SK-N-SH (cell line): ENCODE results near the gene OPCML. TPM values are rescaled to one million over a fixed set of nuclear protein-coding genes. Genes with fewer than 3 reads are reported as not detected.

Source experiments
- CTCF ChIA-PET: fragments of 300-600, 350-600 bp; formaldehyde crosslinking; extraction: SDS; loops from one replicate; lab custom pipeline; 2021; lab: Yijun Ruan, JAX
- POLR2A ChIA-PET: fragments of 350-600 bp; sonication (Branson Sonifier 250); formaldehyde crosslinking; extraction: SDS; loops from one replicate; lab custom pipeline; 2020; ENCODE audit warnings: antibody characterized with exemption, inconsistent platforms; lab: Yijun Ruan, JAX
- DNase-seq: peaks from one replicate; pipeline ENCODE4 v3.0.0; 2012
- H2AFZ ChIP-seq: fragments of 200-600 bp; sonication (generic); 2 replicates; pipeline ENCODE4 v1.8.1; 2016; ENCODE audit warnings: antibody characterized with exemption, mild to moderate bottlenecking, low read depth
- H3F3A ChIP-seq: fragments of 200-600 bp; sonication (generic); replicated peaks from 2 replicates; pipeline ENCODE3; 2016; ENCODE audit warnings: antibody characterized with exemption, mild to moderate bottlenecking; ENCODE audit not compliant: insufficient read depth
- H3K27ac ChIP-seq, 2 experiments: fragments of 200-500 bp in 1 of 2; fragments of 200-600 bp in 1 of 2; sonication (Bioruptor generic) in 1 of 2; sonication (generic), shearing (Covaris generic) in 1 of 2; 2 replicates each; pipeline versions ENCODE4 v1.5.1 to v1.6.1; 2014 to 2016; ENCODE audit warnings: low read depth in 2 of 2, inconsistent platforms in 1 of 2, low read length in 1 of 2, mild to moderate bottlenecking in 1 of 2, mixed read lengths in 1 of 2
- H3K27me3 ChIP-seq: fragments of 200-600 bp; sonication (generic), shearing (Covaris generic); 2 replicates; pipeline ENCODE4 v1.6.1; 2016; ENCODE audit warnings: mixed run types; ENCODE audit not compliant: insufficient read depth
- H3K36me3 ChIP-seq, 2 experiments: fragments of 200-500 bp in 1 of 2; fragments of 200-600 bp in 1 of 2; sonication (Bioruptor generic) in 1 of 2; sonication (generic) in 1 of 2; replicated peaks in 1 of 2; 2 replicates each; pipeline versions ENCODE3 to v1.5.1; 2014 to 2016; ENCODE audit warnings: low read length in 1 of 2, mild to moderate bottlenecking in 1 of 2; ENCODE audit not compliant: insufficient read depth in 2 of 2, control insufficient read depth in 1 of 2
- H3K4me1 ChIP-seq, 2 experiments: fragments of 200-500 bp in 1 of 2; fragments of 200-600 bp in 1 of 2; sonication (Bioruptor generic) in 1 of 2; sonication (generic), shearing (Covaris generic) in 1 of 2; 2 replicates each; pipeline versions ENCODE4 v1.5.1 to v1.6.1; 2014 to 2016; ENCODE audit warnings: low read depth in 1 of 2, low read length in 1 of 2, mixed run types in 1 of 2; ENCODE audit not compliant: insufficient read depth in 2 of 2, control insufficient read depth in 1 of 2
- H3K4me2 ChIP-seq: fragments of 200-600 bp; sonication (generic), shearing (Covaris generic); 2 replicates; pipeline ENCODE4 v1.6.1; 2017; ENCODE audit warnings: mixed run types
- H3K4me3 ChIP-seq, 2 experiments: fragments of 200-500 bp in 1 of 2; fragments of 200-600 bp in 1 of 2; sonication (Bioruptor generic) in 1 of 2; sonication (generic), shearing (Covaris generic) in 1 of 2; 2 replicates each; pipeline versions ENCODE4 v1.5.1 to v1.8.1; 2014 to 2016; ENCODE audit warnings: low read depth in 2 of 2, inconsistent platforms in 1 of 2, low read length in 1 of 2, mild to moderate bottlenecking in 1 of 2, mixed read lengths in 1 of 2, moderate library complexity in 1 of 2
- H3K79me2 ChIP-seq: fragments of 200-600 bp; sonication (generic); 2 replicates; pipeline ENCODE4 v1.8.1; 2017; ENCODE audit warnings: mild to moderate bottlenecking; ENCODE audit not compliant: insufficient read depth
- H3K9ac ChIP-seq: fragments of 200-600 bp; sonication (generic); 2 replicates; pipeline ENCODE4 v1.6.1; 2017; ENCODE audit warnings: mixed run types
- H3K9me2 ChIP-seq: fragments of 200-600 bp; sonication (generic); 2 replicates; pipeline ENCODE4 v1.6.1; 2017; ENCODE audit warnings: mixed run types
- H3K9me3 ChIP-seq: fragments of 200-600 bp; sonication (generic); 2 replicates; pipeline ENCODE4 v1.6.1; 2017; ENCODE audit warnings: mixed run types, mild to moderate bottlenecking, moderate library complexity
- H4K20me1 ChIP-seq: fragments of 200-600 bp; sonication (generic); 2 replicates; pipeline ENCODE4 v1.6.1; 2017; ENCODE audit warnings: mild to moderate bottlenecking, mixed run types; ENCODE audit not compliant: insufficient read depth
- CHD2 ChIP-seq: fragments of 150-350 bp; IDR thresholded peaks from 2 replicates; pipeline ENCODE4 v1.6.1; 2018; ENCODE audit warnings: low read length; ENCODE audit not compliant: partially characterized antibody
- CTCF ChIP-seq: fragments of 200-600 bp; sonication (generic); IDR thresholded peaks from 2 replicates; pipeline ENCODE4 v1.6.1; 2017; ENCODE audit warnings: antibody characterized with exemption, mild to moderate bottlenecking, moderate library complexity
- ELF1 ChIP-seq: IDR thresholded peaks from 2 replicates; pipeline ENCODE4 v1.4.0; 2012
- EZH2phosphoT487 ChIP-seq: fragments of 200-600 bp; sonication (generic); IDR thresholded peaks from 2 replicates; pipeline ENCODE4 v1.6.1; 2017; ENCODE audit warnings: low read depth, mixed run types, mild to moderate bottlenecking, antibody characterized with exemption, moderate library complexity, borderline replicate concordance
- FOXM1 ChIP-seq: IDR thresholded peaks from 2 replicates; pipeline ENCODE4 v1.4.0; 2012; ENCODE audit warnings: low read depth, mild to moderate bottlenecking
- GABPA ChIP-seq: IDR thresholded peaks from 2 replicates; pipeline ENCODE4 v1.4.0; 2012; ENCODE audit warnings: low read depth, mild to moderate bottlenecking
- MXI1 ChIP-seq: IDR thresholded peaks from 2 replicates; pipeline ENCODE4 v1.6.1; 2012; ENCODE audit warnings: mild to moderate bottlenecking, low read depth, low read length, improper control_type of control experiment
- SIN3A ChIP-seq: IDR thresholded peaks from 2 replicates; pipeline ENCODE4 v1.6.1; 2012; ENCODE audit warnings: low read depth, mild to moderate bottlenecking, low read length, moderate library complexity, borderline replicate concordance
- SMC3 ChIP-seq: IDR thresholded peaks from 2 replicates; pipeline ENCODE4 v1.6.1; 2012; ENCODE audit warnings: low read depth, low read length, improper control_type of control experiment
- TAF1 ChIP-seq: IDR thresholded peaks from 2 replicates; pipeline ENCODE4 v1.6.1; 2012; ENCODE audit warnings: low read depth, mild to moderate bottlenecking, low read length, moderate library complexity, borderline replicate concordance
- USF1 ChIP-seq: IDR thresholded peaks from 2 replicates; pipeline ENCODE4 v1.4.0; 2012; ENCODE audit warnings: low read depth, borderline replicate concordance
- YY1 ChIP-seq: IDR thresholded peaks from 2 replicates; pipeline ENCODE4 v1.4.0; 2012; ENCODE audit warnings: low read depth, mild to moderate bottlenecking
- WGBS: methylation state at CpG from one replicate; pipeline ENCODE4 v1.1.6; 2017; ENCODE audit warnings: low lambda C conversion rate; 5-methylcytosine and 5-hydroxymethylcytosine counted together
- polyA plus RNA-seq, 3 experiments: library from polyadenylated mRNA; depleted of rRNA; stranded (reverse); fragments of >200 nt; gene quantifications; 2 replicates each; pipeline ENCODE4 v1.2.3, GENCODE V29; 2012
- TF ChIP-seq, protein P1 (sequence below): IDR thresholded peaks from 2 replicates; pipeline ENCODE4 v1.4.0; 2012; ENCODE audit warnings: low read depth, borderline replicate concordance

The OPCML gene
- polyA plus RNA-seq, 1 of the 3 experiments (the other 2 are of a cell fraction): not detected

GRCh38 chr11:132898021-132898420 is 634.3 kb downstream of the OPCML start (continued):
- TF ChIP-seq USF1: no peak
- TF ChIP-seq SIN3A: no peak
- TF ChIP-seq, all 33 proteins: peak for 0

DNA sequence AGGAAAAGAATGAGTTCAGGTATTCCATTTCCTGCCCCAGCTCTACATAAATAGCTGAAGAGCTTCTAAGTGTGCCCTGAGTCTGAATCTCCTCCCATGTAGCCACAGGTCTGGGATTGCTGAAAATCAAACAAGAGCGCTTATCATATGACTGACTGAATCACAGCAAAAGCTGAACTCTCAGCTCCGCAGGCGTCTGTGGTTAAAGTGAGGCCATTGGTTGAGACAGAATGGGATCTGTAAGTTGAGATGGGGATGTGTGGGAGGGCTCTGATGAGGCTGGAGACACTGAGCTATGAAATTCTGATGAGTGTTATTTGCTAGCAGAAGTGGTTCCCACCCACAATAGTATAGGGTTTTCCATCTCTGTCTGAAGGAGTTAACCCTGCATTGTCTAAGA is 637.0 kb downstream of the OPCML start:
- no peaks in the 10 kb centered on the region for H3K9me3 ChIP-seq
- H3K4me3 ChIP-seq: no peak overlapping the region
- no peaks in the 10 kb centered on the region for H4K20me1 ChIP-seq
- ChIA-PET POLR2A (no interaction called here), CTCF (interaction anchor here (1.1 to 1.6 kb wide), 2 partner anchors 19 to 45 kb away, joined by 3 to 5 read pairs; no protein-coding TSS in a partner anchor)
- H3K9ac ChIP-seq: no peak overlapping the region
- TF ChIP-seq SIN3A (no peak), TAF1 (no peak), GABPA (no peak), ELF1 (no peak), YY1 (no peak), CHD2 (no peak), SMC3 (no peak), CTCF (no peak), FOXM1 (no peak), MXI1 (no peak), EZH2phosphoT487 (no peak)
- TF ChIP-seq, protein P1, sequence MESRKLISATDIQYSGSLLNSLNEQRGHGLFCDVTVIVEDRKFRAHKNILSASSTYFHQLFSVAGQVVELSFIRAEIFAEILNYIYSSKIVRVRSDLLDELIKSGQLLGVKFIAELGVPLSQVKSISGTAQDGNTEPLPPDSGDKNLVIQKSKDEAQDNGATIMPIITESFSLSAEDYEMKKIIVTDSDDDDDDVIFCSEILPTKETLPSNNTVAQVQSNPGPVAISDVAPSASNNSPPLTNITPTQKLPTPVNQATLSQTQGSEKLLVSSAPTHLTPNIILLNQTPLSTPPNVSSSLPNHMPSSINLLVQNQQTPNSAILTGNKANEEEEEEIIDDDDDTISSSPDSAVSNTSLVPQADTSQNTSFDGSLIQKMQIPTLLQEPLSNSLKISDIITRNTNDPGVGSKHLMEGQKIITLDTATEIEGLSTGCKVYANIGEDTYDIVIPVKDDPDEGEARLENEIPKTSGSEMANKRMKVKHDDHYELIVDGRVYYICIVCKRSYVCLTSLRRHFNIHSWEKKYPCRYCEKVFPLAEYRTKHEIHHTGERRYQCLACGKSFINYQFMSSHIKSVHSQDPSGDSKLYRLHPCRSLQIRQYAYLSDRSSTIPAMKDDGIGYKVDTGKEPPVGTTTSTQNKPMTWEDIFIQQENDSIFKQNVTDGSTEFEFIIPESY: no peak
- H3K4me2 ChIP-seq: no peak overlapping the region
- H3K27ac ChIP-seq: no peak overlapping the region
- H3K9me2 ChIP-seq: no peaks in the 10 kb centered on the region
- H3K4me1 ChIP-seq: no peaks in the 10 kb centered on the region
- no peak overlapping the region for H2AFZ ChIP-seq
- no peak for DNase-seq
- no peaks in the 10 kb centered on the region for H3K36me3 ChIP-seq
- no peaks in the 10 kb centered on the region for H3K27me3 ChIP-seq
- H3F3A ChIP-seq: no peaks in the 10 kb centered on the region
- no peaks in the 10 kb centered on the region for H3K79me2 ChIP-seq
- WGBS: 56% methylated on average over 3 of the region's 3 CpGs
